HEK293 (cell line): Measurements from ENCODE around the gene EGFLAM.

Experiments
- CTCF ChIA-PET: fragments of 350-600 bp; formaldehyde crosslinking; extraction: SDS; loops from one replicate; lab custom pipeline; 2021; ENCODE audit warnings: antibody characterized with exemption; lab: Yijun Ruan, JAX
- POLR2A ChIA-PET: fragments of 300-600 bp; formaldehyde crosslinking; extraction: SDS; loops from one replicate; lab custom pipeline; 2020; ENCODE audit warnings: antibody characterized with exemption, inconsistent platforms; lab: Yijun Ruan, JAX
- H3K27ac ChIP-seq: fragments of 200-500 bp; sonication (Bioruptor generic); 2 replicates; pipeline ENCODE4 v1.5.1; 2014; ENCODE audit warnings: low read depth, low read length, control low read depth, inconsistent platforms; ENCODE audit errors: extremely low read depth
- H3K36me3 ChIP-seq, 2 experiments: fragments of 200-500 bp in 1 of 2; sonication (Bioruptor generic) in 1 of 2; 1 replicate in 1 of 2; 2 replicates in 1 of 2; pipeline ENCODE4 v1.5.1; 2014 to 2017; ENCODE audit warnings: inconsistent platforms in 2 of 2, low read length in 2 of 2; ENCODE audit not compliant: control insufficient read depth in 2 of 2, insufficient read depth in 1 of 2
- H3K4me1 ChIP-seq: fragments of 200-500 bp; sonication (Bioruptor generic); 2 replicates; pipeline ENCODE4 v1.5.1; 2014; ENCODE audit warnings: mild to moderate bottlenecking, low read length, inconsistent platforms; ENCODE audit not compliant: control insufficient read depth, insufficient read depth
- H3K4me3 ChIP-seq: 2 replicates; pipeline ENCODE4 v1.5.1; 2011; ENCODE audit warnings: low read depth, mild to moderate bottlenecking, control low read depth, low read length, moderate library complexity
- H3K9me3 ChIP-seq: fragments of 200-500 bp; sonication (Bioruptor generic); 2 replicates; pipeline ENCODE4 v1.5.1; 2014; ENCODE audit warnings: low read depth, low read length, inconsistent platforms; ENCODE audit not compliant: control insufficient read depth, insufficient read depth
- OSR2 ChIP-seq: fragments of 450-650 bp; formaldehyde crosslinking; IDR thresholded peaks from 2 replicates; pipeline ENCODE4 v1.5.1; 2016; ENCODE audit warnings: missing biosample characterization, missing genetic modification characterization
- OVOL3 ChIP-seq: fragments of 450-650 bp; formaldehyde crosslinking; IDR thresholded peaks from 2 replicates; pipeline ENCODE4 v1.5.1; 2016; ENCODE audit warnings: missing biosample characterization, missing genetic modification characterization
- REPIN1 ChIP-seq: fragments of 450-650 bp; formaldehyde crosslinking; IDR thresholded peaks from 2 replicates; pipeline ENCODE4 v1.5.1; 2017; ENCODE audit warnings: missing biosample characterization, missing genetic modification characterization, low read depth
- SCRT1 ChIP-seq: fragments of 450-650 bp; formaldehyde crosslinking; IDR thresholded peaks from 2 replicates; pipeline ENCODE4 v1.5.1; 2016; ENCODE audit warnings: missing biosample characterization, missing genetic modification characterization, borderline replicate concordance
- SP2 ChIP-seq: fragments of 450-650 bp; formaldehyde crosslinking; IDR thresholded peaks from 2 replicates; pipeline ENCODE4 v1.5.1; 2016; ENCODE audit warnings: missing biosample characterization, missing genetic modification characterization
- ZBTB20 ChIP-seq: fragments of 450-650 bp; formaldehyde crosslinking; IDR thresholded peaks from 2 replicates; pipeline ENCODE4 v1.5.1; 2016; ENCODE audit warnings: missing biosample characterization, missing genetic modification characterization
- ZBTB8A ChIP-seq: fragments of 450-650 bp; formaldehyde crosslinking; IDR thresholded peaks from 2 replicates; pipeline ENCODE4 v1.5.1; 2016; ENCODE audit warnings: missing biosample characterization, missing genetic modification characterization
- ZNF16 ChIP-seq: fragments of 450-650 bp; formaldehyde crosslinking; IDR thresholded peaks from 2 replicates; pipeline ENCODE4 v1.5.1; 2016; ENCODE audit warnings: low read depth, missing biosample characterization, missing genetic modification characterization
- ZNF302 ChIP-seq: fragments of 450-650 bp; formaldehyde crosslinking; IDR thresholded peaks from 2 replicates; pipeline ENCODE4 v1.5.1; 2016; ENCODE audit warnings: missing biosample characterization, missing genetic modification characterization, low read depth
- ZNF394 ChIP-seq: fragments of 450-650 bp; formaldehyde crosslinking; IDR thresholded peaks from 2 replicates; pipeline ENCODE4 v1.5.1; 2016; ENCODE audit warnings: missing biosample characterization, missing genetic modification characterization, mild to moderate bottlenecking, moderate library complexity, borderline replicate concordance
- ZNF416 ChIP-seq: fragments of 450-650 bp; formaldehyde crosslinking; IDR thresholded peaks from 2 replicates; pipeline ENCODE4 v1.5.1; 2016; ENCODE audit warnings: missing biosample characterization, missing genetic modification characterization
- ZNF501 ChIP-seq: fragments of 450-650 bp; formaldehyde crosslinking; IDR thresholded peaks from 2 replicates; pipeline ENCODE4 v1.5.1; 2016; ENCODE audit warnings: missing biosample characterization, missing genetic modification characterization
- ZNF561 ChIP-seq: fragments of 450-650 bp; IDR thresholded peaks from 2 replicates; pipeline ENCODE4 v1.5.1; 2018; ENCODE audit warnings: missing biosample characterization, missing genetic modification characterization, borderline replicate concordance
- ZSCAN16 ChIP-seq: fragments of 450-650 bp; formaldehyde crosslinking; IDR thresholded peaks from 2 replicates; pipeline ENCODE4 v1.5.1; 2016; ENCODE audit warnings: missing biosample characterization, missing genetic modification characterization
- TF ChIP-seq, protein P1 (sequence below): fragments of 450-650 bp; formaldehyde crosslinking; IDR thresholded peaks from 2 replicates; pipeline ENCODE4 v1.5.1; 2016; ENCODE audit warnings: missing biosample characterization, missing genetic modification characterization
- TF ChIP-seq, protein P2 (sequence below): sonication (generic); formaldehyde crosslinking; IDR thresholded peaks from 2 replicates; pipeline ENCODE4 v1.8.1; 2022; ENCODE audit warnings: mild to moderate bottlenecking, moderate library complexity, missing genetic modification reagents
- TF ChIP-seq, protein P3 (sequence below): fragments of 450-650 bp; formaldehyde crosslinking; IDR thresholded peaks from 2 replicates; pipeline ENCODE4 v1.5.1; 2016; ENCODE audit warnings: missing biosample characterization, missing genetic modification characterization
- TF ChIP-seq, protein P4 (sequence below): fragments of 450-650 bp; formaldehyde crosslinking; conservative IDR thresholded peaks from 2 replicates; pipeline ENCODE4 v1.5.1; 2016; ENCODE audit warnings: low read depth, missing biosample characterization, missing genetic modification characterization
- TF ChIP-seq, protein P5 (sequence below): fragments of 450-650 bp; formaldehyde crosslinking; IDR thresholded peaks from 2 replicates; pipeline ENCODE4 v1.5.1; 2016; ENCODE audit warnings: missing biosample characterization, missing genetic modification characterization
- TF ChIP-seq, protein P6 (sequence below): fragments of 450-650 bp; formaldehyde crosslinking; IDR thresholded peaks from 2 replicates; pipeline ENCODE4 v1.5.1; 2016; ENCODE audit warnings: missing biosample characterization, missing genetic modification characterization, borderline replicate concordance

The EGFLAM gene

DNA sequence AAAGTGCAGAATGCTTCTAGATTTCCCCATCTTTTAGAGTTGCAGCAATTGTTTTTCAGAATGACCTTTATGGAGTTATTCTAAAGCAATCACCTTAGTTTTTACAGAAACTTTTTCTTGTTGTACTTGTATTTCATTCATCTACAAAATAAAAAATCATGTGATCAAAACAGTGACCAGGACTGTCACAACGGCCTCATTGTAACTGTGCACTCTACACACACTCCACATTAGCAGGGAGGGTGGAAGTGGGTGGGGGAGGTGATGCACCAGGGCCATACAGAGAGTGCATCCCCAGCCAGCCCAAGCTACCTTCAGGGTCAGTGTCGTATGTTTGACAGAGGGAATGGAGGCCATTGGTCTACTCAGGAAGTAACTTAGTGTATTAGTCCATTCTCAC lies 26.9 kb downstream of the EGFLAM start:
- H3K4me1 ChIP-seq: no peaks in the 10 kb centered on the region
- ChIA-PET POLR2A (no interaction called here), CTCF (interaction anchor here (1.3 kb wide), 1 partner anchor 19 kb away, joined by 7 read pairs; no protein-coding TSS in a partner anchor)
- TF ChIP-seq, protein P1, sequence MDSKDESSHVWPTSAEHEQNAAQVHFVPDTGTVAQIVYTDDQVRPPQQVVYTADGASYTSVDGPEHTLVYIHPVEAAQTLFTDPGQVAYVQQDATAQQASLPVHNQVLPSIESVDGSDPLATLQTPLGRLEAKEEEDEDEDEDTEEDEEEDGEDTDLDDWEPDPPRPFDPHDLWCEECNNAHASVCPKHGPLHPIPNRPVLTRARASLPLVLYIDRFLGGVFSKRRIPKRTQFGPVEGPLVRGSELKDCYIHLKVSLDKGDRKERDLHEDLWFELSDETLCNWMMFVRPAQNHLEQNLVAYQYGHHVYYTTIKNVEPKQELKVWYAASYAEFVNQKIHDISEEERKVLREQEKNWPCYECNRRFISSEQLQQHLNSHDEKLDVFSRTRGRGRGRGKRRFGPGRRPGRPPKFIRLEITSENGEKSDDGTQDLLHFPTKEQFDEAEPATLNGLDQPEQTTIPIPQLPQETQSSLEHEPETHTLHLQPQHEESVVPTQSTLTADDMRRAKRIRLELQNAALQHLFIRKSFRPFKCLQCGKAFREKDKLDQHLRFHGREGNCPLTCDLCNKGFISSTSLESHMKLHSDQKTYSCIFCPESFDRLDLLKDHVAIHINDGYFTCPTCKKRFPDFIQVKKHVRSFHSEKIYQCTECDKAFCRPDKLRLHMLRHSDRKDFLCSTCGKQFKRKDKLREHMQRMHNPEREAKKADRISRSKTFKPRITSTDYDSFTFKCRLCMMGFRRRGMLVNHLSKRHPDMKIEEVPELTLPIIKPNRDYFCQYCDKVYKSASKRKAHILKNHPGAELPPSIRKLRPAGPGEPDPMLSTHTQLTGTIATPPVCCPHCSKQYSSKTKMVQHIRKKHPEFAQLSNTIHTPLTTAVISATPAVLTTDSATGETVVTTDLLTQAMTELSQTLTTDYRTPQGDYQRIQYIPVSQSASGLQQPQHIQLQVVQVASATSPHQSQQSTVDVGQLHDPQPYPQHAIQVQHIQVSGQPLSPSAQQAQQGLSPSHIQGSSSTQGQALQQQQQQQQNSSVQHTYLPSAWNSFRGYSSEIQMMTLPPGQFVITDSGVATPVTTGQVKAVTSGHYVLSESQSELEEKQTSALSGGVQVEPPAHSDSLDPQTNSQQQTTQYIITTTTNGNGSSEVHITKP (tag by site-specific recombination): no peak
- TF ChIP-seq OSR2: no peak
- TF ChIP-seq, protein P2, sequence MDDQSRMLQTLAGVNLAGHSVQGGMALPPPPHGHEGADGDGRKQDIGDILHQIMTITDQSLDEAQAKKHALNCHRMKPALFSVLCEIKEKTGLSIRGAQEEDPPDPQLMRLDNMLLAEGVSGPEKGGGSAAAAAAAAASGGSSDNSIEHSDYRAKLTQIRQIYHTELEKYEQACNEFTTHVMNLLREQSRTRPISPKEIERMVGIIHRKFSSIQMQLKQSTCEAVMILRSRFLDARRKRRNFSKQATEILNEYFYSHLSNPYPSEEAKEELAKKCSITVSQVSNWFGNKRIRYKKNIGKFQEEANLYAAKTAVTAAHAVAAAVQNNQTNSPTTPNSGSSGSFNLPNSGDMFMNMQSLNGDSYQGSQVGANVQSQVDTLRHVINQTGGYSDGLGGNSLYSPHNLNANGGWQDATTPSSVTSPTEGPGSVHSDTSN (CRISPR knock-in tag): no peak
- TF ChIP-seq, protein P3, sequence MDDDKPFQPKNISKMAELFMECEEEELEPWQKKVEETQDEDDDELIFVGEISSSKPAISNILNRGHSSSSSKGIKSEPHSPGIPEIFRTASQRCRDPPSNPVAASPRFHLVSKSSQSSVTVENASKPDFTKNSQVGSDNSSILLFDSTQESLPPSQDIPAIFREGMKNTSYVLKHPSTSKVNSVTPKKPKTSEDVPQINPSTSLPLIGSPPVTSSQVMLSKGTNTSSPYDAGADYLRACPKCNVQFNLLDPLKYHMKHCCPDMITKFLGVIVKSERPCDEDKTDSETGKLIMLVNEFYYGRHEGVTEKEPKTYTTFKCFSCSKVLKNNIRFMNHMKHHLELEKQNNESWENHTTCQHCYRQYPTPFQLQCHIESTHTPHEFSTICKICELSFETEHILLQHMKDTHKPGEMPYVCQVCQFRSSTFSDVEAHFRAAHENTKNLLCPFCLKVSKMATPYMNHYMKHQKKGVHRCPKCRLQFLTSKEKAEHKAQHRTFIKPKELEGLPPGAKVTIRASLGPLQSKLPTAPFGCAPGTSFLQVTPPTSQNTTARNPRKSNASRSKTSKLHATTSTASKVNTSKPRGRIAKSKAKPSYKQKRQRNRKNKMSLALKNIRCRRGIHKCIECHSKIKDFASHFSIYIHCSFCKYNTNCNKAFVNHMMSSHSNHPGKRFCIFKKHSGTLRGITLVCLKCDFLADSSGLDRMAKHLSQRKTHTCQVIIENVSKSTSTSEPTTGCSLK (tag by site-specific recombination): no peak
- no peak for TF ChIP-seq ZNF416 (tag by site-specific recombination)
- TF ChIP-seq ZNF561 (tag by site-specific recombination): no peak
- TF ChIP-seq ZBTB8A (tag by site-specific recombination): no peak
- TF ChIP-seq, protein P4, sequence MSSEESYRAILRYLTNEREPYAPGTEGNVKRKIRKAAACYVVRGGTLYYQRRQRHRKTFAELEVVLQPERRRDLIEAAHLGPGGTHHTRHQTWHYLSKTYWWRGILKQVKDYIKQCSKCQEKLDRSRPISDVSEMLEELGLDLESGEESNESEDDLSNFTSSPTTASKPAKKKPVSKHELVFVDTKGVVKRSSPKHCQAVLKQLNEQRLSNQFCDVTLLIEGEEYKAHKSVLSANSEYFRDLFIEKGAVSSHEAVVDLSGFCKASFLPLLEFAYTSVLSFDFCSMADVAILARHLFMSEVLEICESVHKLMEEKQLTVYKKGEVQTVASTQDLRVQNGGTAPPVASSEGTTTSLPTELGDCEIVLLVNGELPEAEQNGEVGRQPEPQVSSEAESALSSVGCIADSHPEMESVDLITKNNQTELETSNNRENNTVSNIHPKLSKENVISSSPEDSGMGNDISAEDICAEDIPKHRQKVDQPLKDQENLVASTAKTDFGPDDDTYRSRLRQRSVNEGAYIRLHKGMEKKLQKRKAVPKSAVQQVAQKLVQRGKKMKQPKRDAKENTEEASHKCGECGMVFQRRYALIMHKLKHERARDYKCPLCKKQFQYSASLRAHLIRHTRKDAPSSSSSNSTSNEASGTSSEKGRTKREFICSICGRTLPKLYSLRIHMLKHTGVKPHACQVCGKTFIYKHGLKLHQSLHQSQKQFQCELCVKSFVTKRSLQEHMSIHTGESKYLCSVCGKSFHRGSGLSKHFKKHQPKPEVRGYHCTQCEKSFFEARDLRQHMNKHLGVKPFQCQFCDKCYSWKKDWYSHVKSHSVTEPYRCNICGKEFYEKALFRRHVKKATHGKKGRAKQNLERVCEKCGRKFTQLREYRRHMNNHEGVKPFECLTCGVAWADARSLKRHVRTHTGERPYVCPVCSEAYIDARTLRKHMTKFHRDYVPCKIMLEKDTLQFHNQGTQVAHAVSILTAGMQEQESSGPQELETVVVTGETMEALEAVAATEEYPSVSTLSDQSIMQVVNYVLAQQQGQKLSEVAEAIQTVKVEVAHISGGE: no peak
- no peak for TF ChIP-seq ZNF501 (tag by site-specific recombination)
- no peak for TF ChIP-seq ZBTB20 (tag by site-specific recombination)
- no peak for TF ChIP-seq OVOL3
- TF ChIP-seq, protein P5, sequence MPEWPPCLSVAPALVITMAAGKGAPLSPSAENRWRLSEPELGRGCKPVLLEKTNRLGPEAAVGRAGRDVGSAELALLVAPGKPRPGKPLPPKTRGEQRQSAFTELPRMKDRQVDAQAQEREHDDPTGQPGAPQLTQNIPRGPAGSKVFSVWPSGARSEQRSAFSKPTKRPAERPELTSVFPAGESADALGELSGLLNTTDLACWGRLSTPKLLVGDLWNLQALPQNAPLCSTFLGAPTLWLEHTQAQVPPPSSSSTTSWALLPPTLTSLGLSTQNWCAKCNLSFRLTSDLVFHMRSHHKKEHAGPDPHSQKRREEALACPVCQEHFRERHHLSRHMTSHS (tag by site-specific recombination): no peak
- TF ChIP-seq ZNF16 (tag by site-specific recombination): no peak
- TF ChIP-seq, protein P6, sequence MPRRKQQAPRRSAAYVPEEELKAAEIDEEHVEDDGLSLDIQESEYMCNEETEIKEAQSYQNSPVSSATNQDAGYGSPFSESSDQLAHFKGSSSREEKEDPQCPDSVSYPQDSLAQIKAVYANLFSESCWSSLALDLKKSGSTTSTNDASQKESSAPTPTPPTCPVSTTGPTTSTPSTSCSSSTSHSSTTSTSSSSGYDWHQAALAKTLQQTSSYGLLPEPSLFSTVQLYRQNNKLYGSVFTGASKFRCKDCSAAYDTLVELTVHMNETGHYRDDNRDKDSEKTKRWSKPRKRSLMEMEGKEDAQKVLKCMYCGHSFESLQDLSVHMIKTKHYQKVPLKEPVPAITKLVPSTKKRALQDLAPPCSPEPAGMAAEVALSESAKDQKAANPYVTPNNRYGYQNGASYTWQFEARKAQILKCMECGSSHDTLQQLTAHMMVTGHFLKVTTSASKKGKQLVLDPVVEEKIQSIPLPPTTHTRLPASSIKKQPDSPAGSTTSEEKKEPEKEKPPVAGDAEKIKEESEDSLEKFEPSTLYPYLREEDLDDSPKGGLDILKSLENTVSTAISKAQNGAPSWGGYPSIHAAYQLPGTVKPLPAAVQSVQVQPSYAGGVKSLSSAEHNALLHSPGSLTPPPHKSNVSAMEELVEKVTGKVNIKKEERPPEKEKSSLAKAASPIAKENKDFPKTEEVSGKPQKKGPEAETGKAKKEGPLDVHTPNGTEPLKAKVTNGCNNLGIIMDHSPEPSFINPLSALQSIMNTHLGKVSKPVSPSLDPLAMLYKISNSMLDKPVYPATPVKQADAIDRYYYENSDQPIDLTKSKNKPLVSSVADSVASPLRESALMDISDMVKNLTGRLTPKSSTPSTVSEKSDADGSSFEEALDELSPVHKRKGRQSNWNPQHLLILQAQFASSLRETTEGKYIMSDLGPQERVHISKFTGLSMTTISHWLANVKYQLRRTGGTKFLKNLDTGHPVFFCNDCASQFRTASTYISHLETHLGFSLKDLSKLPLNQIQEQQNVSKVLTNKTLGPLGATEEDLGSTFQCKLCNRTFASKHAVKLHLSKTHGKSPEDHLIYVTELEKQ (tag by site-specific recombination): no peak
- TF ChIP-seq ZSCAN16 (tag by site-specific recombination): no peak
- TF ChIP-seq SCRT1 (tag by site-specific recombination): no peak
- TF ChIP-seq ZNF302 (tag by site-specific recombination): no peak
- TF ChIP-seq SP2: no peak
- TF ChIP-seq REPIN1: no peak
- no peak for TF ChIP-seq ZNF394
- no peak overlapping the region for H3K27ac ChIP-seq
- no peaks in the 10 kb centered on the region for H3K9me3 ChIP-seq
- H3K36me3 ChIP-seq: no peaks in the 10 kb centered on the region
- H3K4me3 ChIP-seq: no peak overlapping the region
